Measurements from ENCODE around the gene HSPA4. TPM values are rescaled to one million over a fixed set of nuclear protein-coding genes. Genes with fewer than 3 reads are reported as not detected.

HSPA4 gene
- total RNA-seq, 1 experiment from 2014 or later, result 70.6 TPM

GRCh38 chr5:133142782-133143181 is 91.0 kb downstream of the HSPA4 start:
- Histone ChIP-seq H3K27me3 (ENCODE audit: low read length) (peaks cover 4% of the 10 kb centered on the region; the same call in 1 of the 2 replicates), H3K9ac (ENCODE audit: low read length) (no peak overlapping the region), H2AFZ (ENCODE audit: low read length) (no peak overlapping the region), H3K36me3 (ENCODE audit: low read depth, low read length) (no peaks in the 10 kb centered on the region), H3K4me1 (ENCODE audit: insufficient read depth, low read length) (no peaks in the 10 kb centered on the region), H3K27ac (ENCODE audit: low read length) (no peak overlapping the region), H4K20me1 (ENCODE audit: low read length) (no peaks in the 10 kb centered on the region), H3K4me3 (ENCODE audit: low read length) (no peak overlapping the region), H3K4me2 (ENCODE audit: low read length) (no peak overlapping the region), H3K9me3 (ENCODE audit: low read length) (no peaks in the 10 kb centered on the region), H3F3A (ENCODE audit: low read length, unreplicated experiment) (no peaks in the 10 kb centered on the region), H3K9me2 (replicated peaks; ENCODE audit: low read length) (no peaks in the 10 kb centered on the region), H3K79me2 (ENCODE audit: low read length) (no peaks in the 10 kb centered on the region)
- ATAC-seq (no peak), DNase-seq (no peak)
- TF ChIP-seq EZH2 (IDR thresholded peaks at IDR 0.05; ENCODE audit: low read length, unreplicated experiment), result no peak
- no peak for TF ChIP-seq CTCF (conservative IDR thresholded peaks at IDR 0.05; ENCODE audit: low read depth, low read length)
- no peak for TF ChIP-seq EZH2phosphoT487 (IDR thresholded peaks at IDR 0.05; ENCODE audit: borderline replicate concordance, low read length)
- intact Hi-C loops (cut with micrococcal nuclease), result no loop called here
- ChIA-PET CTCF (interaction anchor here (0.5 kb wide), 1 partner anchor 149 kb away, joined by 8 read pairs; no protein-coding TSS in a partner anchor), POLR2A (ENCODE audit: unreplicated experiment) (no interaction called here)
- BruUV-seq (replicated peaks), result no TSS peak

- no peaks in the 10 kb centered on the region for H3K36me3 ChIP-seq (ENCODE audit: low read depth, low read length)
- no peak overlapping the region for H3K4me2 ChIP-seq (ENCODE audit: low read length)
- no peak overlapping the region for H3K4me3 ChIP-seq (ENCODE audit: low read length)
- no peaks in the 10 kb centered on the region for H3F3A ChIP-seq (ENCODE audit: low read length, unreplicated experiment)
- no peaks in the 10 kb centered on the region for H3K9me3 ChIP-seq (ENCODE audit: low read length)
- no peaks in the 10 kb centered on the region for H3K4me1 ChIP-seq (ENCODE audit: insufficient read depth, low read length)
- no peak overlapping the region for H2AFZ ChIP-seq (ENCODE audit: low read length)
- H3K27me3 ChIP-seq (ENCODE audit: low read length), result peaks cover 4% of the 10 kb centered on the region; the same call in 1 of the 2 replicates
- no peak overlapping the region for H3K9ac ChIP-seq (ENCODE audit: low read length)
- intact Hi-C loops (cut with micrococcal nuclease), result no loop called here
- no peak overlapping the region for H3K27ac ChIP-seq (ENCODE audit: low read length)
- no TSS peak for BruUV-seq (replicated peaks)
- POLR2A ChIA-PET (ENCODE audit: unreplicated experiment), result no interaction called here
- no peaks in the 10 kb centered on the region for H4K20me1 ChIP-seq (ENCODE audit: low read length)
- ATAC-seq, result no peak
- CTCF ChIA-PET, result no interaction called here
- DNase-seq, result no peak
- H3K9me2 ChIP-seq (replicated peaks; ENCODE audit: low read length), result no peaks in the 10 kb centered on the region
- H3K79me2 ChIP-seq (ENCODE audit: low read length), result no peaks in the 10 kb centered on the region
- no peak for TF ChIP-seq CTCF (conservative IDR thresholded peaks at IDR 0.05; ENCODE audit: low read depth, low read length)
- no peak for TF ChIP-seq EZH2phosphoT487 (IDR thresholded peaks at IDR 0.05; ENCODE audit: borderline replicate concordance, low read length)
- TF ChIP-seq EZH2 (IDR thresholded peaks at IDR 0.05; ENCODE audit: low read length, unreplicated experiment), result no peak
These were observed 92.6 kb downstream of the HSPA4 start for GRCh38 chr5:133144245-133144981.

- Histone ChIP-seq H2AFZ (ENCODE audit: low read length) (no peak overlapping the region), H3K27ac (ENCODE audit: low read length) (no peak overlapping the region), H3K9me3 (ENCODE audit: low read length) (no peaks in the 10 kb centered on the region), H3K4me3 (ENCODE audit: low read length) (no peak overlapping the region), H3K27me3 (ENCODE audit: low read length) (no peaks in the 10 kb centered on the region; the same call in 1 of the 2 replicates), H3K9me2 (replicated peaks; ENCODE audit: low read length) (no peaks in the 10 kb centered on the region), H3F3A (ENCODE audit: low read length, unreplicated experiment) (no peaks in the 10 kb centered on the region), H3K9ac (ENCODE audit: low read length) (no peak overlapping the region), H4K20me1 (ENCODE audit: low read length) (no peaks in the 10 kb centered on the region), H3K4me2 (ENCODE audit: low read length) (no peak overlapping the region), H3K36me3 (ENCODE audit: low read depth, low read length) (no peaks in the 10 kb centered on the region), H3K79me2 (ENCODE audit: low read length) (no peaks in the 10 kb centered on the region), H3K4me1 (ENCODE audit: insufficient read depth, low read length) (no peaks in the 10 kb centered on the region)
- CTCF ChIA-PET, result no interaction called here
- DNase-seq, result no peak
- BruUV-seq (replicated peaks), result no TSS peak
- POLR2A ChIA-PET (ENCODE audit: unreplicated experiment), result no interaction called here
- no peak for ATAC-seq
- intact Hi-C loops (cut with micrococcal nuclease), result no loop called here
- TF ChIP-seq EZH2 (IDR thresholded peaks at IDR 0.05; ENCODE audit: low read length, unreplicated experiment) (no peak), CTCF (conservative IDR thresholded peaks at IDR 0.05; ENCODE audit: low read depth, low read length) (no peak), EZH2phosphoT487 (IDR thresholded peaks at IDR 0.05; ENCODE audit: borderline replicate concordance, low read length) (no peak)
These were observed 93.8 kb downstream of the HSPA4 start for GRCh38 chr5:133145436-133146170.
